H1 (cell line): ENCODE data around the gene NPL. TPM values are rescaled to one million over a fixed set of nuclear protein-coding genes. Genes with fewer than 3 reads are reported as not detected.

ENCODE experiments used
- BACH1 ChIP-seq: IDR thresholded peaks from 2 replicates; pipeline ENCODE4 v1.6.1; 2012; ENCODE audit warnings: low read length, improper control_type of control experiment
- BRCA1 ChIP-seq: IDR thresholded peaks from 2 replicates; pipeline ENCODE4 v1.6.1; 2012; ENCODE audit warnings: low read depth, low read length, improper control_type of control experiment
- E2F6 ChIP-seq: IDR thresholded peaks from 2 replicates; pipeline ENCODE4 v1.6.1; 2012; ENCODE audit warnings: inconsistent platforms
- NRF1 ChIP-seq: IDR thresholded peaks from 2 replicates; pipeline ENCODE4 v1.6.1; 2011; ENCODE audit warnings: mild to moderate bottlenecking, low read depth, low read length, improper control_type of control experiment
- POLR2A ChIP-seq, 2 experiments: IDR thresholded peaks; 1 replicate in 1 of 2; 2 replicates in 1 of 2; pipeline ENCODE4 v1.6.1; 2011; ENCODE audit warnings: low read depth in 2 of 2, low read length in 2 of 2, mild to moderate bottlenecking in 2 of 2; ENCODE audit errors: control extremely low read depth in 1 of 2
- RAD21 ChIP-seq, 2 experiments: IDR thresholded peaks in 1 of 2; conservative IDR thresholded peaks in 1 of 2; 2 replicates each; pipeline ENCODE4 v1.6.1; 2011; ENCODE audit warnings: low read depth in 2 of 2, low read length in 2 of 2, improper control_type of control experiment in 1 of 2, inconsistent platforms in 1 of 2, mild to moderate bottlenecking in 1 of 2, moderate library complexity in 1 of 2
- RFX5 ChIP-seq: IDR thresholded peaks from 2 replicates; pipeline ENCODE4 v1.6.1; 2011; ENCODE audit warnings: low read depth, low read length, improper control_type of control experiment, borderline replicate concordance
- SP2 ChIP-seq: IDR thresholded peaks from 2 replicates; pipeline ENCODE4 v1.6.1; 2012; ENCODE audit warnings: mild to moderate bottlenecking, low read length, inconsistent platforms
- SRF ChIP-seq: IDR thresholded peaks from 2 replicates; pipeline ENCODE4 v1.6.1; 2011; ENCODE audit warnings: mild to moderate bottlenecking, low read depth, low read length, moderate library complexity
- ZNF274 ChIP-seq: IDR thresholded peaks from 2 replicates; pipeline ENCODE4 v1.7.0; 2012; ENCODE audit warnings: low read length, borderline replicate concordance; ENCODE audit errors: extremely low read depth
- polyA plus RNA-seq, 7 experiments: library from polyadenylated mRNA; depleted of rRNA in 3 of 7; stranded (reverse) in 5 of 7; unstranded in 2 of 7; fragments of >200 nt in 5 of 7; fragments of 200-250 nt in 2 of 7; gene quantifications; 1 replicate in 5 of 7; 2 replicates in 1 of 7; 4 replicates in 1 of 7; pipeline versions ENCODE4 v1.2.1 to v1.2.3, GENCODE V29; 2011 to 2013; ENCODE audit warnings: missing spikeins in 2 of 7, mixed read lengths in 2 of 7
- total RNA-seq: library from RNA; stranded (reverse); fragmentation: NEBNext Ultra II Directional; extraction: Animal tissue kit (Norgen Biotek cat#: 25700); gene quantifications from 2 replicates; pipeline ENCODE4 v1.2.1, GENCODE V29; 2021
- TF ChIP-seq, protein P1 (sequence below): fragments of 300-600 bp; sonication (generic); IDR thresholded peaks from 2 replicates; pipeline ENCODE4 v1.7.1; 2012; ENCODE audit warnings: low read length, moderate library complexity, mild to moderate bottlenecking, inconsistent platforms; ENCODE audit not compliant: insufficient replicate concordance
- TF ChIP-seq, protein P2 (sequence below): IDR thresholded peaks from 2 replicates; pipeline ENCODE4 v1.6.1; 2012; ENCODE audit warnings: inconsistent platforms

The NPL gene
- total and polyA plus RNA-seq, 2 of the 8 experiments (the other 6 are each of a cell fraction or from before 2014, with no cell fraction given): 2.2 to 4.4 TPM

DNA sequence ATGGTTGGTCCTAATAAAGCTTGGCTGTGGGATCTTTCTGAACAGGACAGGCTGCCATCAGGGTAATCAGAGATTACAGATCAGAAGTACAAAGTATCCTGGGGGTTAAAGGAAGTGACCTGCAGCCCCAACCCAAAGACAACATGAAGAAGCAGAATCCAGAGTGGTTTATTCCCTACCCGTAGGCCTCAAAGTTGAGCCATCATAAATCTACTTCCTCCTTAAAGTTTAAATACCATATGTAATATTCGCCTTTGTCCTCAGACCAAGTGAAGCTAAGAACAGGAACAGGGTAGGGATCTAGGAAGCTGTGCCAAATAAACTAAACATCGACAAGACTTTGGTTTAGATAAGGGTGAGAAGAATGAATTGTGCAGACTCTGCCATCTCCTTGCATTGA is 33.6 kb downstream of the NPL start (continued):
- TF ChIP-seq, protein P1, sequence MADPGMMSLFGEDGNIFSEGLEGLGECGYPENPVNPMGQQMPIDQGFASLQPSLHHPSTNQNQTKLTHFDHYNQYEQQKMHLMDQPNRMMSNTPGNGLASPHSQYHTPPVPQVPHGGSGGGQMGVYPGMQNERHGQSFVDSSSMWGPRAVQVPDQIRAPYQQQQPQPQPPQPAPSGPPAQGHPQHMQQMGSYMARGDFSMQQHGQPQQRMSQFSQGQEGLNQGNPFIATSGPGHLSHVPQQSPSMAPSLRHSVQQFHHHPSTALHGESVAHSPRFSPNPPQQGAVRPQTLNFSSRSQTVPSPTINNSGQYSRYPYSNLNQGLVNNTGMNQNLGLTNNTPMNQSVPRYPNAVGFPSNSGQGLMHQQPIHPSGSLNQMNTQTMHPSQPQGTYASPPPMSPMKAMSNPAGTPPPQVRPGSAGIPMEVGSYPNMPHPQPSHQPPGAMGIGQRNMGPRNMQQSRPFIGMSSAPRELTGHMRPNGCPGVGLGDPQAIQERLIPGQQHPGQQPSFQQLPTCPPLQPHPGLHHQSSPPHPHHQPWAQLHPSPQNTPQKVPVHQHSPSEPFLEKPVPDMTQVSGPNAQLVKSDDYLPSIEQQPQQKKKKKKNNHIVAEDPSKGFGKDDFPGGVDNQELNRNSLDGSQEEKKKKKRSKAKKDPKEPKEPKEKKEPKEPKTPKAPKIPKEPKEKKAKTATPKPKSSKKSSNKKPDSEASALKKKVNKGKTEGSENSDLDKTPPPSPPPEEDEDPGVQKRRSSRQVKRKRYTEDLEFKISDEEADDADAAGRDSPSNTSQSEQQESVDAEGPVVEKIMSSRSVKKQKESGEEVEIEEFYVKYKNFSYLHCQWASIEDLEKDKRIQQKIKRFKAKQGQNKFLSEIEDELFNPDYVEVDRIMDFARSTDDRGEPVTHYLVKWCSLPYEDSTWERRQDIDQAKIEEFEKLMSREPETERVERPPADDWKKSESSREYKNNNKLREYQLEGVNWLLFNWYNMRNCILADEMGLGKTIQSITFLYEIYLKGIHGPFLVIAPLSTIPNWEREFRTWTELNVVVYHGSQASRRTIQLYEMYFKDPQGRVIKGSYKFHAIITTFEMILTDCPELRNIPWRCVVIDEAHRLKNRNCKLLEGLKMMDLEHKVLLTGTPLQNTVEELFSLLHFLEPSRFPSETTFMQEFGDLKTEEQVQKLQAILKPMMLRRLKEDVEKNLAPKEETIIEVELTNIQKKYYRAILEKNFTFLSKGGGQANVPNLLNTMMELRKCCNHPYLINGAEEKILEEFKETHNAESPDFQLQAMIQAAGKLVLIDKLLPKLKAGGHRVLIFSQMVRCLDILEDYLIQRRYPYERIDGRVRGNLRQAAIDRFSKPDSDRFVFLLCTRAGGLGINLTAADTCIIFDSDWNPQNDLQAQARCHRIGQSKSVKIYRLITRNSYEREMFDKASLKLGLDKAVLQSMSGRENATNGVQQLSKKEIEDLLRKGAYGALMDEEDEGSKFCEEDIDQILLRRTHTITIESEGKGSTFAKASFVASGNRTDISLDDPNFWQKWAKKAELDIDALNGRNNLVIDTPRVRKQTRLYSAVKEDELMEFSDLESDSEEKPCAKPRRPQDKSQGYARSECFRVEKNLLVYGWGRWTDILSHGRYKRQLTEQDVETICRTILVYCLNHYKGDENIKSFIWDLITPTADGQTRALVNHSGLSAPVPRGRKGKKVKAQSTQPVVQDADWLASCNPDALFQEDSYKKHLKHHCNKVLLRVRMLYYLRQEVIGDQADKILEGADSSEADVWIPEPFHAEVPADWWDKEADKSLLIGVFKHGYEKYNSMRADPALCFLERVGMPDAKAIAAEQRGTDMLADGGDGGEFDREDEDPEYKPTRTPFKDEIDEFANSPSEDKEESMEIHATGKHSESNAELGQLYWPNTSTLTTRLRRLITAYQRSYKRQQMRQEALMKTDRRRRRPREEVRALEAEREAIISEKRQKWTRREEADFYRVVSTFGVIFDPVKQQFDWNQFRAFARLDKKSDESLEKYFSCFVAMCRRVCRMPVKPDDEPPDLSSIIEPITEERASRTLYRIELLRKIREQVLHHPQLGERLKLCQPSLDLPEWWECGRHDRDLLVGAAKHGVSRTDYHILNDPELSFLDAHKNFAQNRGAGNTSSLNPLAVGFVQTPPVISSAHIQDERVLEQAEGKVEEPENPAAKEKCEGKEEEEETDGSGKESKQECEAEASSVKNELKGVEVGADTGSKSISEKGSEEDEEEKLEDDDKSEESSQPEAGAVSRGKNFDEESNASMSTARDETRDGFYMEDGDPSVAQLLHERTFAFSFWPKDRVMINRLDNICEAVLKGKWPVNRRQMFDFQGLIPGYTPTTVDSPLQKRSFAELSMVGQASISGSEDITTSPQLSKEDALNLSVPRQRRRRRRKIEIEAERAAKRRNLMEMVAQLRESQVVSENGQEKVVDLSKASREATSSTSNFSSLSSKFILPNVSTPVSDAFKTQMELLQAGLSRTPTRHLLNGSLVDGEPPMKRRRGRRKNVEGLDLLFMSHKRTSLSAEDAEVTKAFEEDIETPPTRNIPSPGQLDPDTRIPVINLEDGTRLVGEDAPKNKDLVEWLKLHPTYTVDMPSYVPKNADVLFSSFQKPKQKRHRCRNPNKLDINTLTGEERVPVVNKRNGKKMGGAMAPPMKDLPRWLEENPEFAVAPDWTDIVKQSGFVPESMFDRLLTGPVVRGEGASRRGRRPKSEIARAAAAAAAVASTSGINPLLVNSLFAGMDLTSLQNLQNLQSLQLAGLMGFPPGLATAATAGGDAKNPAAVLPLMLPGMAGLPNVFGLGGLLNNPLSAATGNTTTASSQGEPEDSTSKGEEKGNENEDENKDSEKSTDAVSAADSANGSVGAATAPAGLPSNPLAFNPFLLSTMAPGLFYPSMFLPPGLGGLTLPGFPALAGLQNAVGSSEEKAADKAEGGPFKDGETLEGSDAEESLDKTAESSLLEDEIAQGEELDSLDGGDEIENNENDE: no peak
- TF ChIP-seq BACH1 (no peak), SRF (no peak), NRF1 (no peak), SP2 (no peak), RFX5 (no peak), BRCA1 (no peak), RAD21 (IDR thresholded peaks at IDR 0.05 in 1 of 2, conservative IDR thresholded peaks at IDR 0.05 in 1 of 2; ENCODE audit: low read depth in 2 of 2, low read length in 2 of 2) (no peak), POLR2A (IDR thresholded peaks at IDR 0.05; ENCODE audit: control extremely low read depth in 1 of 2, low read depth in 2 of 2, low read length in 2 of 2) (no peak), E2F6 (no peak), ZNF274 (no peak)
- TF ChIP-seq, protein P2, sequence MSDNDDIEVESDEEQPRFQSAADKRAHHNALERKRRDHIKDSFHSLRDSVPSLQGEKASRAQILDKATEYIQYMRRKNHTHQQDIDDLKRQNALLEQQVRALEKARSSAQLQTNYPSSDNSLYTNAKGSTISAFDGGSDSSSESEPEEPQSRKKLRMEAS: no peak
